H9 (cell line): ENCODE data around the gene RPL39L. TPM values are rescaled to one million over a fixed set of nuclear protein-coding genes. Genes with fewer than 3 reads are reported as not detected.

Experiments
- DNase-seq: peaks from one replicate; pipeline ENCODE4 v3.0.0-alpha.2; 2017
- H2AFZ ChIP-seq: one replicate; pipeline ENCODE4 v1.6.1; 2013; ENCODE audit warnings: mild to moderate bottlenecking, low read length, control low read depth, moderate library complexity
- H2AK5ac ChIP-seq: 2 replicates; pipeline ENCODE4 v1.6.1; 2013; ENCODE audit warnings: low read length, control low read depth, mixed read lengths; ENCODE audit not compliant: insufficient read length
- H2BK120ac ChIP-seq: one replicate; pipeline ENCODE4 v1.6.1; 2013; ENCODE audit warnings: low read depth, mild to moderate bottlenecking, low read length, control low read depth, inconsistent platforms; ENCODE audit not compliant: poor library complexity, severe bottlenecking
- H2BK12ac ChIP-seq: 2 replicates; pipeline ENCODE4 v1.6.1; 2013; ENCODE audit warnings: low read length, control low read depth, mixed read lengths, low read depth; ENCODE audit not compliant: insufficient read length
- H2BK15ac ChIP-seq: 2 replicates; pipeline ENCODE4 v1.6.1; 2013; ENCODE audit warnings: low read depth, low read length, control low read depth
- H2BK20ac ChIP-seq: one replicate; pipeline ENCODE4 v1.6.1; 2013; ENCODE audit warnings: low read depth, mild to moderate bottlenecking, low read length, control low read depth, inconsistent platforms; ENCODE audit not compliant: poor library complexity, severe bottlenecking
- H2BK5ac ChIP-seq: 2 replicates; pipeline ENCODE4 v1.6.1; 2013; ENCODE audit warnings: low read length, control low read depth, mixed read lengths; ENCODE audit not compliant: insufficient read length
- H3K14ac ChIP-seq: 2 replicates; pipeline ENCODE4 v1.6.1; 2013; ENCODE audit warnings: low read length, control low read depth; ENCODE audit not compliant: insufficient read depth
- H3K18ac ChIP-seq: 2 replicates; pipeline ENCODE4 v1.6.1; 2013; ENCODE audit warnings: low read depth, mild to moderate bottlenecking, mixed read lengths, low read length, control low read depth; ENCODE audit not compliant: insufficient read length
- H3K23ac ChIP-seq: 2 replicates; pipeline ENCODE4 v1.6.1; 2013; ENCODE audit warnings: low read length, control low read depth, mixed read lengths, low read depth; ENCODE audit not compliant: insufficient read length
- H3K23me2 ChIP-seq: 2 replicates; pipeline ENCODE4 v1.6.1; 2013; ENCODE audit warnings: low read depth, mild to moderate bottlenecking, mixed read lengths, low read length, control low read depth; ENCODE audit not compliant: insufficient read length, poor library complexity, severe bottlenecking
- H3K27ac ChIP-seq: 2 replicates; pipeline ENCODE4 v1.5.1; 2013; ENCODE audit warnings: low read length, control low read depth, mixed read lengths, low read depth; ENCODE audit not compliant: insufficient read length
- H3K27me3 ChIP-seq: 2 replicates; pipeline ENCODE4 v1.6.1; 2013; ENCODE audit warnings: low read length, control low read depth, inconsistent platforms; ENCODE audit not compliant: insufficient read depth
- H3K4ac ChIP-seq: 2 replicates; pipeline ENCODE4 v1.6.1; 2013; ENCODE audit warnings: low read depth, mild to moderate bottlenecking, control low read depth, inconsistent platforms, low read length, moderate library complexity
- H3K4me1 ChIP-seq: 2 replicates; pipeline ENCODE4 v1.6.1; 2013; ENCODE audit warnings: low read length, control low read depth, inconsistent platforms; ENCODE audit not compliant: insufficient read depth
- H3K4me2 ChIP-seq: 2 replicates; pipeline ENCODE4 v1.6.1; 2013; ENCODE audit warnings: low read length, control low read depth, mixed read lengths; ENCODE audit not compliant: insufficient read length, insufficient read depth
- H3K56ac ChIP-seq: 2 replicates; pipeline ENCODE4 v1.6.1; 2013; ENCODE audit warnings: low read depth, mild to moderate bottlenecking, mixed read lengths, low read length, control low read depth; ENCODE audit not compliant: insufficient read length
- H3K79me1 ChIP-seq: 2 replicates; pipeline ENCODE4 v1.6.1; 2013; ENCODE audit warnings: low read depth, mild to moderate bottlenecking, moderate library complexity, low read length, control low read depth, inconsistent platforms; ENCODE audit not compliant: insufficient read depth, poor library complexity, severe bottlenecking
- H3K79me2 ChIP-seq: 2 replicates; pipeline ENCODE4 v1.6.1; 2013; ENCODE audit warnings: low read length, control low read depth, inconsistent platforms; ENCODE audit not compliant: insufficient read depth
- H3K9ac ChIP-seq: 2 replicates; pipeline ENCODE4 v1.6.1; 2013; ENCODE audit warnings: low read length, control low read depth, mixed read lengths; ENCODE audit not compliant: insufficient read length; ENCODE audit errors: extremely low read depth
- H3K9me3 ChIP-seq: one replicate; pipeline ENCODE4 v1.6.1; 2013; ENCODE audit warnings: low read depth, low read length, inconsistent platforms; ENCODE audit not compliant: control insufficient read depth
- H3T11ph ChIP-seq: one replicate; pipeline ENCODE4 v1.6.1; 2013; ENCODE audit warnings: mild to moderate bottlenecking, low read length, control low read depth, inconsistent platforms
- H4K20me1 ChIP-seq: one replicate; pipeline ENCODE4 v1.6.1; 2013; ENCODE audit not compliant: control insufficient read depth, insufficient read length, insufficient read depth
- H4K5ac ChIP-seq: 2 replicates; pipeline ENCODE4 v1.6.1; 2013; ENCODE audit warnings: low read depth, mild to moderate bottlenecking, mixed read lengths, low read length, control low read depth; ENCODE audit not compliant: insufficient read length
- H4K8ac ChIP-seq: replicated peaks from 2 replicates; pipeline ENCODE4 v1.6.1; 2013; ENCODE audit warnings: low read length, control low read depth, mixed read lengths, low read depth; ENCODE audit not compliant: insufficient read length
- H4K91ac ChIP-seq: 2 replicates; pipeline ENCODE4 v1.6.1; 2013; ENCODE audit warnings: low read depth, mild to moderate bottlenecking, moderate library complexity, mixed read lengths, low read length, control low read depth; ENCODE audit not compliant: insufficient read length
- H3K27ac Mint-ChIP-seq, 3 experiments: 2 replicates in 2 of 3; 3 replicates in 1 of 3; pipeline ENCODE4 v1.8.0; 2020 to 2021; ENCODE audit warnings: mixed read lengths in 3 of 3, mild to moderate bottlenecking in 1 of 3, moderate library complexity in 1 of 3
- H3K27me3 Mint-ChIP-seq: 2 replicates; pipeline ENCODE4 v1.8.0; 2021; ENCODE audit warnings: low read depth, mild to moderate bottlenecking, moderate library complexity, mixed read lengths
- H3K36me3 Mint-ChIP-seq, 3 experiments: 2 replicates in 2 of 3; 3 replicates in 1 of 3; pipeline ENCODE4 v1.8.0; 2020 to 2021; ENCODE audit warnings: low read depth in 3 of 3, mixed read lengths in 3 of 3; ENCODE audit not compliant: insufficient read depth in 1 of 3
- H3K4me1 Mint-ChIP-seq, 2 experiments: 2 replicates each; pipeline ENCODE4 v1.8.0; 2020; ENCODE audit warnings: mixed read lengths in 2 of 2
- H3K4me3 Mint-ChIP-seq, 2 experiments: 2 replicates in 1 of 2; 3 replicates in 1 of 2; pipeline ENCODE4 v1.8.0; 2020 to 2021; ENCODE audit warnings: mild to moderate bottlenecking in 2 of 2, mixed read lengths in 2 of 2, moderate library complexity in 1 of 2
- H3K9me3 Mint-ChIP-seq, 2 experiments: 2 replicates in 1 of 2; 3 replicates in 1 of 2; pipeline ENCODE4 v1.8.0; 2020; ENCODE audit warnings: mild to moderate bottlenecking in 2 of 2, mixed read lengths in 2 of 2, moderate library complexity in 1 of 2
- WGBS: extraction: QIAGEN DNeasy Blood & Tissue Kit; methylation state at CpG from one replicate; pipeline ENCODE4 v1.1.7; 2013; ENCODE audit warnings: missing lambda C conversion rate, low lambda C conversion rate, mixed read lengths; ENCODE audit not compliant: insufficient read length; ENCODE audit errors: extremely low coverage; 5-methylcytosine and 5-hydroxymethylcytosine counted together
- total RNA-seq: library from RNA; stranded (reverse); gene quantifications from 2 replicates; pipeline ENCODE4 v1.2.1, GENCODE V29; 2021
- TF ChIP-seq, protein P1 (sequence below): fragments of 200-600 bp; sonication (generic); conservative IDR thresholded peaks from 3 replicates; pipeline ENCODE4 v1.8.0; 2021; ENCODE audit warnings: antibody characterized with exemption, mild to moderate bottlenecking

Gene RPL39L
- total RNA-seq, 1 experiment from 2014 or later, result 71.7 TPM

DNA sequence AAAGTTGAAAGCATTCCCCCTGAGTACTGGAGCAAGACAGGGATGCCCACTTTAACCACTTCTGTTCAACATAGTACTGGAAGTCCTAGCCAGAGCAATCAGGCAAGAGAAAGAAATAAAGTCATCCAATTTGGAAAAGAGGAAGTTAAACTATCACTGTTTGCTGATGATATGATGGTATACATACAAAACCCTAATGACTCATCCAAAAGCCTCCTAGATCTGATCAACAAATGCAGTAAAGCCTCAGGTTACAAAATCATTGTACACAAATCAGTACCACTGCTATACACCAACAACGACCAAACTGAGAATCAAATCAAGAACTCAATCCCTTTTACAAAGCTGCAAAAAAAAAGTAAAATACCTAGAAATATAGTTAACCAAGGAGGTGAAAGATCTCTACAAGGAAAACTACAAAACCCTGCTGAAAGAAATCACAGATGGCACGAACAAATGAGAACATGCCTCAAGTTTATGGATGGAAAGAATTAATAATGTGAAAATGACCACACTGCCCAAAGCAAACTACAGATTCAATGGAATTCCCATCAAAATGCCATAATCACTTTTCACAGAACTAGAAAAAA is 40.3 kb downstream of the RPL39L start:
- Histone ChIP-seq H3K56ac (no peak overlapping the region), H2BK120ac (no peak overlapping the region), H3K27me3 (no peaks in the 10 kb centered on the region), H2BK20ac (no peak overlapping the region), H3K9me3 (no peaks in the 10 kb centered on the region), H2AFZ (no peak overlapping the region), H3K18ac (no peak overlapping the region), H3K23ac (no peak overlapping the region), H3K79me2 (no peaks in the 10 kb centered on the region), H3K4ac (no peak overlapping the region), H2BK15ac (no peak overlapping the region), H3K79me1 (no peaks in the 10 kb centered on the region), H4K8ac (no peak overlapping the region), H4K20me1 (no peaks in the 10 kb centered on the region), H3T11ph (no peak overlapping the region), H4K5ac (no peak overlapping the region), H3K4me1 (peaks cover 5% of the 10 kb centered on the region; the same call in 1 of the 2 replicates), H2AK5ac (no peak overlapping the region), H3K27ac (no peak overlapping the region), H3K4me2 (no peak overlapping the region), H3K23me2 (no peaks in the 10 kb centered on the region), H2BK12ac (no peak overlapping the region), H3K9ac (no peak overlapping the region), H2BK5ac (no peak overlapping the region), H3K14ac (no peak overlapping the region), H4K91ac (no peak overlapping the region)
- TF ChIP-seq, protein P1, sequence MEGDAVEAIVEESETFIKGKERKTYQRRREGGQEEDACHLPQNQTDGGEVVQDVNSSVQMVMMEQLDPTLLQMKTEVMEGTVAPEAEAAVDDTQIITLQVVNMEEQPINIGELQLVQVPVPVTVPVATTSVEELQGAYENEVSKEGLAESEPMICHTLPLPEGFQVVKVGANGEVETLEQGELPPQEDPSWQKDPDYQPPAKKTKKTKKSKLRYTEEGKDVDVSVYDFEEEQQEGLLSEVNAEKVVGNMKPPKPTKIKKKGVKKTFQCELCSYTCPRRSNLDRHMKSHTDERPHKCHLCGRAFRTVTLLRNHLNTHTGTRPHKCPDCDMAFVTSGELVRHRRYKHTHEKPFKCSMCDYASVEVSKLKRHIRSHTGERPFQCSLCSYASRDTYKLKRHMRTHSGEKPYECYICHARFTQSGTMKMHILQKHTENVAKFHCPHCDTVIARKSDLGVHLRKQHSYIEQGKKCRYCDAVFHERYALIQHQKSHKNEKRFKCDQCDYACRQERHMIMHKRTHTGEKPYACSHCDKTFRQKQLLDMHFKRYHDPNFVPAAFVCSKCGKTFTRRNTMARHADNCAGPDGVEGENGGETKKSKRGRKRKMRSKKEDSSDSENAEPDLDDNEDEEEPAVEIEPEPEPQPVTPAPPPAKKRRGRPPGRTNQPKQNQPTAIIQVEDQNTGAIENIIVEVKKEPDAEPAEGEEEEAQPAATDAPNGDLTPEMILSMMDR, result no peak
- DNase-seq, result no peak
- H3K36me3 Mint-ChIP-seq, result peaks cover 6 to 28% (median 8%) of the 10 kb centered on the region in 3 experiments; a peak in 5 of 7 replicates
- peaks cover 25 to 30% of the 10 kb centered on the region in 2 experiments; a peak in 4 of 5 replicates for H3K9me3 Mint-ChIP-seq
- H3K4me1 Mint-ChIP-seq, result peaks cover 5% of the 10 kb centered on the region in 2 experiments; a peak in 2 of 4 replicates
- H3K4me3 Mint-ChIP-seq, result no peak overlapping the region
- H3K27me3 Mint-ChIP-seq, result no peaks in the 10 kb centered on the region
- no peak overlapping the region for H3K27ac Mint-ChIP-seq
- no CpG with 5 or more reads among the region's 2 CpGs for WGBS
